GM12878 (cell line): Measurements from ENCODE around the gene RAD51B. TPM values are rescaled to one million over a fixed set of nuclear protein-coding genes. Genes with fewer than 3 reads are reported as not detected.

Experiments
- ATF7 ChIP-seq: fragments of 450-650 bp; IDR thresholded peaks from 2 replicates; pipeline ENCODE4 v1.6.1; 2016; ENCODE audit warnings: low read depth, mild to moderate bottlenecking
- CBX3 ChIP-seq: fragments of 200-600 bp; sonication (generic); IDR thresholded peaks from 2 replicates; pipeline ENCODE4 v1.6.1; 2016; ENCODE audit warnings: low read depth, borderline replicate concordance
- EED ChIP-seq: sonication (generic); IDR thresholded peaks from 2 replicates; pipeline ENCODE4 v1.6.1; 2016; ENCODE audit warnings: antibody characterized with exemption, low read depth
- ESRRA ChIP-seq: IDR thresholded peaks from 2 replicates; pipeline ENCODE4 v1.6.1; 2012; ENCODE audit warnings: mild to moderate bottlenecking, low read length, improper control_type of control experiment
- ETV6 ChIP-seq, 2 experiments: fragments of 450-650 bp in 1 of 2; IDR thresholded peaks in 1 of 2; conservative IDR thresholded peaks in 1 of 2; 2 replicates each; pipeline ENCODE4 v1.6.1; 2014; ENCODE audit warnings: antibody characterized with exemption in 1 of 2, borderline replicate concordance in 1 of 2, low read depth in 1 of 2, mild to moderate bottlenecking in 1 of 2, moderate library complexity in 1 of 2
- FOXM1 ChIP-seq: IDR thresholded peaks from 2 replicates; pipeline ENCODE4 v1.6.1; 2012; ENCODE audit warnings: low read depth, mild to moderate bottlenecking, inconsistent platforms, low read length, moderate library complexity
- IKZF2 ChIP-seq, 2 experiments: fragments of 450-650 bp; IDR thresholded peaks; 2 replicates each; pipeline ENCODE4 v1.6.1; 2017; ENCODE audit warnings: mild to moderate bottlenecking in 2 of 2, moderate library complexity in 2 of 2
- NBN ChIP-seq: fragments of 450-650 bp; IDR thresholded peaks from 2 replicates; pipeline ENCODE4 v1.6.1; 2016
- NR2C1 ChIP-seq: fragments of 450-650 bp; IDR thresholded peaks from 2 replicates; pipeline ENCODE4 v1.6.1; 2017; ENCODE audit warnings: antibody characterized with exemption, mild to moderate bottlenecking, moderate library complexity
- RB1 ChIP-seq: fragments of 450-650 bp; formaldehyde crosslinking; IDR thresholded peaks from 2 replicates; pipeline ENCODE4 v1.6.1; 2017; ENCODE audit warnings: mild to moderate bottlenecking, borderline replicate concordance
- SREBF2 ChIP-seq: IDR thresholded peaks from 2 replicates; pipeline ENCODE4 v1.6.1; 2012; ENCODE audit warnings: mild to moderate bottlenecking, low read length
- TAF1 ChIP-seq: IDR thresholded peaks from 2 replicates; pipeline ENCODE4 v1.6.1; 2011; ENCODE audit warnings: mild to moderate bottlenecking, low read depth, low read length, borderline replicate concordance
- polyA plus RNA-seq, 11 experiments: library from polyadenylated mRNA; depleted of rRNA in 4 of 11; unstranded in 6 of 11; stranded (reverse) in 5 of 11; fragments of >200 nt; fragmentation: Nextera tagmentation in 4 of 11; fragmentation: Illumina TruSeq in 1 of 11; extraction: Ambion mirVana in 4 of 11; extraction: Trizol in 1 of 11; gene quantifications; 1 replicate in 1 of 11; 2 replicates in 10 of 11; pipeline versions ENCODE4 v1.2.1 to v1.2.3, GENCODE V29; 2011 to 2016; ENCODE audit warnings: inconsistent platforms in 2 of 11, missing spikeins in 2 of 11, low read depth in 1 of 11
- total RNA-seq, 4 experiments: library from RNA; depleted of rRNA in 3 of 4; stranded (reverse); fragments of >200 nt in 3 of 4; fragmentation: Illumina TruSeq in 1 of 4; extraction: Trizol in 1 of 4; gene quantifications; 2 replicates each; pipeline versions ENCODE4 v1.2.1 to v1.2.3, GENCODE V29; 2013 to 2021
- TF ChIP-seq, protein P1 (sequence below): IDR thresholded peaks from 2 replicates; pipeline ENCODE4 v1.6.1; 2011; ENCODE audit warnings: low read depth, low read length, improper control_type of control experiment, borderline replicate concordance
- TF ChIP-seq, protein P2 (sequence below): IDR thresholded peaks from 2 replicates; pipeline ENCODE4 v1.6.1; 2011; ENCODE audit warnings: borderline replicate concordance, low read depth, mild to moderate bottlenecking, moderate library complexity, low read length; ENCODE audit not compliant: insufficient read depth, poor library complexity, severe bottlenecking
- TF ChIP-seq, protein P3 (sequence below): IDR thresholded peaks from 2 replicates; pipeline ENCODE4 v1.6.1; 2012; ENCODE audit warnings: low read length, inconsistent platforms
- TF ChIP-seq, protein P4 (sequence below): fragments of 450-650 bp; formaldehyde crosslinking; IDR thresholded peaks from 2 replicates; pipeline ENCODE4 v1.4.0; 2020; ENCODE audit warnings: mild to moderate bottlenecking, moderate library complexity
- TF ChIP-seq, protein P5 (sequence below): fragments of 450-650 bp; formaldehyde crosslinking; IDR thresholded peaks from 2 replicates; pipeline ENCODE4 v1.4.0; 2022; ENCODE audit warnings: mild to moderate bottlenecking, moderate library complexity

The RAD51B gene
- total and polyA plus RNA-seq, 10 of the 15 experiments (the other 5 are each of a cell fraction or from before 2014, with no cell fraction given): 9.8 to 26.8 (median 21.3) TPM

DNA sequence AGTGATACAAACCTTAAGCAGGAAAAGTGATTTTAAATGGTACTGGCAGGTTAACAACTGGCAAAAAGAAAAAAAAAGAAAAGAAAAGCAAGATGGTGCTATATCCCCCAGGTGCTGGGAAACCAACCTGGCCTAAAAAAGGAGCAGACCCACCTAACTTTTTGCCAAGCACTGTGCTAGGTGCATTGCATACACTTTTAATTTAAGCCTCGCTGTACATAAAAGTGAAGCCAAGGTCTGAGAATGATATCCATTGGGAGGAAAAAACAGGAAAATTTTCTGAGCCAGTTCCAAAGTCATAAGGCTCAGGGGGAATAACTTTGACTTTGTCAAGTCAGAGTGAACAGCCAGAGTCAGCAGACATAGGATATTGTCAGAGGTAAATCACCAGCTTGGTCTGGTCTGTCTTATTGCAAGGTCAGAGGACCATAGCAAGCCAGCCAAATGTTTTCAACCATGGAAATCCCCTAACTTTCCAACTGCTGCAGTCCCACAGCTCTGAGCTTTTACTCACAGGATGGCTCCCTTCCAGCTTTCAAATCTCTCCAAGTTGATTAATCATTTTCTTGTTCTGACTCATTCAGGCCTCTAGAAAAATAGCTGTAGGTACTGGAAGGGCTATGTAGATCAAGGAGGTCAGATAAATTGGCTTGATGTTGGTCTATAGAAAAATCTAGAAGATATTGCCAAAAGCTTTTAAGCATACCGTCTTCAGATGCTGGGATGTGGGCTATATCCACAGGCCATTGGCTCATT lies 412.9 kb downstream of the RAD51B start (continued):
- TF ChIP-seq, protein P1, sequence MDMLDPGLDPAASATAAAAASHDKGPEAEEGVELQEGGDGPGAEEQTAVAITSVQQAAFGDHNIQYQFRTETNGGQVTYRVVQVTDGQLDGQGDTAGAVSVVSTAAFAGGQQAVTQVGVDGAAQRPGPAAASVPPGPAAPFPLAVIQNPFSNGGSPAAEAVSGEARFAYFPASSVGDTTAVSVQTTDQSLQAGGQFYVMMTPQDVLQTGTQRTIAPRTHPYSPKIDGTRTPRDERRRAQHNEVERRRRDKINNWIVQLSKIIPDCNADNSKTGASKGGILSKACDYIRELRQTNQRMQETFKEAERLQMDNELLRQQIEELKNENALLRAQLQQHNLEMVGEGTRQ: no peak
- TF ChIP-seq, protein P2, sequence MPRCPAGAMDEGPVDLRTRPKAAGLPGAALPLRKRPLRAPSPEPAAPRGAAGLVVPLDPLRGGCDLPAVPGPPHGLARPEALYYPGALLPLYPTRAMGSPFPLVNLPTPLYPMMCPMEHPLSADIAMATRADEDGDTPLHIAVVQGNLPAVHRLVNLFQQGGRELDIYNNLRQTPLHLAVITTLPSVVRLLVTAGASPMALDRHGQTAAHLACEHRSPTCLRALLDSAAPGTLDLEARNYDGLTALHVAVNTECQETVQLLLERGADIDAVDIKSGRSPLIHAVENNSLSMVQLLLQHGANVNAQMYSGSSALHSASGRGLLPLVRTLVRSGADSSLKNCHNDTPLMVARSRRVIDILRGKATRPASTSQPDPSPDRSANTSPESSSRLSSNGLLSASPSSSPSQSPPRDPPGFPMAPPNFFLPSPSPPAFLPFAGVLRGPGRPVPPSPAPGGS: peak; percentile 85
- TF ChIP-seq IKZF2 (IDR thresholded peaks at IDR 0.05) (peak; percentile 98 to 99), EED (peak; percentile 98), ATF7 (peak; percentile 74), NR2C1 (no peak), SREBF2 (no peak), ETV6 (conservative IDR thresholded peaks at IDR 0.05 in 1 of 2, IDR thresholded peaks at IDR 0.05 in 1 of 2; ENCODE audit: borderline replicate concordance in 1 of 2, low read depth in 1 of 2) (peak in 1 of 2 experiments; percentile 73; a peak in 1 of 4 replicates), FOXM1 (peak; percentile 93), ESRRA (no peak), RB1 (no peak), TAF1 (peak; percentile 26; the same call in 1 of the 2 replicates), NBN (peak; percentile 38; the same call in 1 of the 2 replicates), CBX3 (no peak)
- TF ChIP-seq, protein P3, sequence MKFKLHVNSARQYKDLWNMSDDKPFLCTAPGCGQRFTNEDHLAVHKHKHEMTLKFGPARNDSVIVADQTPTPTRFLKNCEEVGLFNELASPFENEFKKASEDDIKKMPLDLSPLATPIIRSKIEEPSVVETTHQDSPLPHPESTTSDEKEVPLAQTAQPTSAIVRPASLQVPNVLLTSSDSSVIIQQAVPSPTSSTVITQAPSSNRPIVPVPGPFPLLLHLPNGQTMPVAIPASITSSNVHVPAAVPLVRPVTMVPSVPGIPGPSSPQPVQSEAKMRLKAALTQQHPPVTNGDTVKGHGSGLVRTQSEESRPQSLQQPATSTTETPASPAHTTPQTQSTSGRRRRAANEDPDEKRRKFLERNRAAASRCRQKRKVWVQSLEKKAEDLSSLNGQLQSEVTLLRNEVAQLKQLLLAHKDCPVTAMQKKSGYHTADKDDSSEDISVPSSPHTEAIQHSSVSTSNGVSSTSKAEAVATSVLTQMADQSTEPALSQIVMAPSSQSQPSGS: peak; percentile 93
- TF ChIP-seq, protein P4, sequence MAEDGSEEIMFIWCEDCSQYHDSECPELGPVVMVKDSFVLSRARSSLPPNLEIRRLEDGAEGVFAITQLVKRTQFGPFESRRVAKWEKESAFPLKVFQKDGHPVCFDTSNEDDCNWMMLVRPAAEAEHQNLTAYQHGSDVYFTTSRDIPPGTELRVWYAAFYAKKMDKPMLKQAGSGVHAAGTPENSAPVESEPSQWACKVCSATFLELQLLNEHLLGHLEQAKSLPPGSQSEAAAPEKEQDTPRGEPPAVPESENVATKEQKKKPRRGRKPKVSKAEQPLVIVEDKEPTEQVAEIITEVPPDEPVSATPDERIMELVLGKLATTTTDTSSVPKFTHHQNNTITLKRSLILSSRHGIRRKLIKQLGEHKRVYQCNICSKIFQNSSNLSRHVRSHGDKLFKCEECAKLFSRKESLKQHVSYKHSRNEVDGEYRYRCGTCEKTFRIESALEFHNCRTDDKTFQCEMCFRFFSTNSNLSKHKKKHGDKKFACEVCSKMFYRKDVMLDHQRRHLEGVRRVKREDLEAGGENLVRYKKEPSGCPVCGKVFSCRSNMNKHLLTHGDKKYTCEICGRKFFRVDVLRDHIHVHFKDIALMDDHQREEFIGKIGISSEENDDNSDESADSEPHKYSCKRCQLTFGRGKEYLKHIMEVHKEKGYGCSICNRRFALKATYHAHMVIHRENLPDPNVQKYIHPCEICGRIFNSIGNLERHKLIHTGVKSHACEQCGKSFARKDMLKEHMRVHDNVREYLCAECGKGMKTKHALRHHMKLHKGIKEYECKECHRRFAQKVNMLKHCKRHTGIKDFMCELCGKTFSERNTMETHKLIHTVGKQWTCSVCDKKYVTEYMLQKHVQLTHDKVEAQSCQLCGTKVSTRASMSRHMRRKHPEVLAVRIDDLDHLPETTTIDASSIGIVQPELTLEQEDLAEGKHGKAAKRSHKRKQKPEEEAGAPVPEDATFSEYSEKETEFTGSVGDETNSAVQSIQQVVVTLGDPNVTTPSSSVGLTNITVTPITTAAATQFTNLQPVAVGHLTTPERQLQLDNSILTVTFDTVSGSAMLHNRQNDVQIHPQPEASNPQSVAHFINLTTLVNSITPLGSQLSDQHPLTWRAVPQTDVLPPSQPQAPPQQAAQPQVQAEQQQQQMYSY (CRISPR knock-in tag): no peak
- TF ChIP-seq, protein P5, sequence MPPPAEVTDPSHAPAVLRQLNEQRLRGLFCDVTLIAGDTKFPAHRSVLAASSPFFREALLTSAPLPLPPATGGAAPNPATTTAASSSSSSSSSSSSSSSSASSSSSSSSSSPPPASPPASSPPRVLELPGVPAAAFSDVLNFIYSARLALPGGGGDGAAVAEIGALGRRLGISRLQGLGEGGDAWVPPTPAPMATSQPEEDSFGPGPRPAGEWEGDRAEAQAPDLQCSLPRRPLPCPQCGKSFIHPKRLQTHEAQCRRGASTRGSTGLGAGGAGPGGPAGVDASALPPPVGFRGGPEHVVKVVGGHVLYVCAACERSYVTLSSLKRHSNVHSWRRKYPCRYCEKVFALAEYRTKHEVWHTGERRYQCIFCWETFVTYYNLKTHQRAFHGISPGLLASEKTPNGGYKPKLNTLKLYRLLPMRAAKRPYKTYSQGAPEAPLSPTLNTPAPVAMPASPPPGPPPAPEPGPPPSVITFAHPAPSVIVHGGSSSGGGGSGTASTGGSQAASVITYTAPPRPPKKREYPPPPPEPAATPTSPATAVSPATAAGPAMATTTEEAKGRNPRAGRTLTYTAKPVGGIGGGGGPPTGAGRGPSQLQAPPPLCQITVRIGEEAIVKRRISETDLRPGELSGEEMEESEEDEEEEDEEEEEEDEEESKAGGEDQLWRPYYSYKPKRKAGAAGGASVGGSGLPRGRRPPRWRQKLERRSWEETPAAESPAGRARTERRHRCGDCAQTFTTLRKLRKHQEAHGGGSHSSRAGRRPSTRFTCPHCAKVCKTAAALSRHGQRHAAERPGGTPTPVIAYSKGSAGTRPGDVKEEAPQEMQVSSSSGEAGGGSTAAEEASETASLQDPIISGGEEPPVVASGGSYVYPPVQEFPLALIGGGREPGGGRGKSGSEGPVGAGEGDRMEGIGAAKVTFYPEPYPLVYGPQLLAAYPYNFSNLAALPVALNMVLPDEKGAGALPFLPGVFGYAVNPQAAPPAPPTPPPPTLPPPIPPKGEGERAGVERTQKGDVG (CRISPR knock-in tag): no peak
